ENCODE measurements around the gene ANXA9. TPM values are rescaled to one million over a fixed set of nuclear protein-coding genes. Genes with fewer than 3 reads are reported as not detected.

Gene ANXA9
- total and polyA plus RNA-seq, 2 of the 4 experiments (the other 2 are of a cell fraction): 0.21 to 0.36 TPM

DNA sequence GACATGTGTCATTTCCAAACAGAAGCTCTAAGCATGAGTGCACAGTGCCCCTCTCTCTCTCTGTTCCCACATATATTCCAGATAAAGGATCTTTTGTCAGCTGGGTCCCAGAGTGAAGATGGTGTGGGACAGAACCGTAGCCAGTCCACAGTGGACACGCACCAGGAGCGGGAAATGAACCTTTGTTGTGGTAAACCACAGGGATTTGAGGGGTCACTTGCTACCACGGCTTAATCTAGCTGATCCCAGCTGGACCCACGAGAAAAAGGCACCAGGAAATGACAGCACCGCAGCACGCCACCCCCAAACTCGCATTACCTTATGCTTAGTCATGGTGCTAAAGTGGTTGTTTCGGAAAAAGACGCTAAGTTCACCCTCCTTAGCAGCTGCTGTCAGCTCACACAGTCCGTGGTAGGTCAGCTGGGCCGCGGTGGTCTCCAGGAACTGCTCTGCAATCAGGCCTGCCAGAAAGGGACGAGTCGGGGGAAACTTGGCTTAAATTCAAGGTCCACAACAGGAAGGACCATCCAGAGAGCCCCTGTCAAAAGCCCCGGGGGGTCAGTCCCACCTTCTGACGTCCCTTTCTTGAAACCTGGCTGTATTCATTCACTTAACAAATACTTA is 17.1 kb downstream of the ANXA9 start (continued):
- TF ChIP-seq FOS (IDR thresholded peaks at IDR 0.05; ENCODE audit: low read depth, low read length): 0 out of 2 replicates have a peak, but pooled peaks have one; percentile 22

DNA sequence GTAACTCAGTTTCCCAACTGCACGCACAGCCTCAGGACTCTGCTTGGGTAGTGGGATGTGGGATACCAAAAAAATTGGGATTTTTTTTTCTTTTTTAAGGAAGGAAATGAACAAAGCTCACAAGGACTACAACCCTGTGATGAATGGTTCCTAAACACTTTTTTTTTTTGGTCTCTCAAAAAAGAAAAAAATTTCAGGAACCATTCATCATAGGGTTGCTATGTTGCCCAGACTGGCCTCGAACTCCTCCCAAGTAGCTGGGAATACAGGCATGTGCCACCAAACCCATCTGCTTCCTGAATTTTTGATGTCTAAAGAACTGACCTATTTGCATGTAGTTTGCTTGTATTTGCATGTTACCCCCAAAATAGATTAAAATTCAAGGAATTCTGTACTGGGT is 17.8 kb downstream of the ANXA9 start:
- H3K4me2 ChIP-seq (ENCODE audit: low read depth, low read length): no peak overlapping the region
- no peaks in the 10 kb centered on the region for H4K20me1 ChIP-seq (ENCODE audit: insufficient read depth, low read length)
- H3K18ac ChIP-seq (ENCODE audit: low read depth, low read length): peak overlapping the region; percentile 5; the same call in 1 of the 2 replicates
- H3K14ac ChIP-seq (replicated peaks; ENCODE audit: low read depth, low read length): no peak overlapping the region
- peaks cover 8% of the 10 kb centered on the region; the same call in 1 of the 2 replicates for H3K9me1 ChIP-seq (ENCODE audit: insufficient read depth, low read length)
- peak overlapping the region; percentile 7; the same call in 1 of the 2 replicates for H3K23ac ChIP-seq (ENCODE audit: low read depth, low read length)
- H2AFZ ChIP-seq (replicated peaks; ENCODE audit: low read length, poor library complexity): no peak overlapping the region
- peak overlapping the region; percentile 40; the same call in 1 of the 3 replicates for H2BK15ac ChIP-seq (ENCODE audit: low read depth, low read length)
- no peaks in the 10 kb centered on the region; a peak in 1 of 4 replicates for H3K79me1 ChIP-seq (ENCODE audit: low read depth in 1 of 2, low read length in 2 of 2)
- in situ Hi-C loops (cut with MboI; ENCODE audit: low sequenced_read_pairs): no loop called here
- WGBS, 2 experiments (ENCODE audit: extremely low coverage in 2 of 2, insufficient read length in 1 of 2): no CpG with 5 or more reads among the region's 2 CpGs
- H3K9ac ChIP-seq (ENCODE audit: low read depth, low read length): no peak overlapping the region
- no peaks in the 10 kb centered on the region for H3K27me3 ChIP-seq (ENCODE audit: control insufficient read depth, insufficient read depth, low read length)
- BruUV-seq (replicated peaks): no TSS peak
- H3K4me1 ChIP-seq (ENCODE audit: control insufficient read depth, insufficient read depth, low read length): peaks cover 6% of the 10 kb centered on the region
- H3K36me3 ChIP-seq (ENCODE audit: control insufficient read depth, insufficient read depth, low read length): peaks cover 34% of the 10 kb centered on the region
- H2AK9ac ChIP-seq (replicated peaks; ENCODE audit: low read depth, low read length, poor library complexity): no peak overlapping the region
- intact Hi-C loops (cut with micrococcal nuclease): loop anchor here (10.0 kb wide), 1 partner anchor 435 kb away; no protein-coding TSS in a partner anchor
- H4K91ac ChIP-seq (ENCODE audit: insufficient read depth, low read depth, low read length): no peak overlapping the region
- dilution Hi-C loops (cut with HindIII; ENCODE audit: low sequenced_read_pairs, unreplicated experiment): no loop called here
- no peak overlapping the region for H2BK20ac ChIP-seq (ENCODE audit: low read depth, low read length)
- ChIA-PET CTCF (no interaction called here), POLR2A (ENCODE audit: unreplicated experiment) (no interaction called here)
- H4K5ac ChIP-seq (ENCODE audit: low read depth, low read length): no peak overlapping the region
- no peaks in the 10 kb centered on the region for H3K9me3 ChIP-seq (ENCODE audit: control insufficient read depth, insufficient read depth, low read length)
- H3K4ac ChIP-seq (ENCODE audit: low read depth, low read length): peak overlapping the region; percentile 29; the same call in 1 of the 2 replicates
- H2BK120ac ChIP-seq (ENCODE audit: low read depth, low read length): peak overlapping the region; percentile 56; the same call in 1 of the 2 replicates
- DNase-seq: no peak
- H4K8ac ChIP-seq (ENCODE audit: low read depth in 2 of 2, low read length in 2 of 2): 0 out of 4 replicates have a peak overlapping the region, but pooled peaks of 1 of the 2 experiments have one; percentile 30
- no peak for ATAC-seq (ENCODE audit: low read depth)
- H2BK5ac ChIP-seq (ENCODE audit: low read depth, low read length, poor library complexity, severe bottlenecking): no peak overlapping the region
- peak overlapping the region; percentile 77; the same call in 1 of the 2 replicates for H2AK5ac ChIP-seq (ENCODE audit: low read depth, low read length)
- no peak overlapping the region for H3K56ac ChIP-seq (ENCODE audit: extremely low read depth, insufficient read depth, low read length)
- no peak overlapping the region for H3K27ac ChIP-seq (ENCODE audit: insufficient read depth, low read length)
- H3K4me3 ChIP-seq (ENCODE audit: insufficient read depth, low read depth, low read length): no peak overlapping the region
- TF ChIP-seq MAZ (IDR thresholded peaks at IDR 0.05; ENCODE audit: borderline replicate concordance, low read depth, low read length) (no peak), POLR2A (IDR thresholded peaks at IDR 0.05; ENCODE audit: low read depth, low read length) (no peak), RCOR1 (IDR thresholded peaks at IDR 0.05; ENCODE audit: insufficient replicate concordance, low read length) (no peak), RFX5 (IDR thresholded peaks at IDR 0.05; ENCODE audit: low read depth, low read length) (no peak), SMC3 (IDR thresholded peaks at IDR 0.05; ENCODE audit: low read depth, low read length) (no peak), FOS (IDR thresholded peaks at IDR 0.05; ENCODE audit: low read depth, low read length) (no peak), NFE2L2 (IDR thresholded peaks at IDR 0.05; ENCODE audit: low read depth, low read length) (no peak), RAD21 (IDR thresholded peaks at IDR 0.05; ENCODE audit: low read length) (no peak), BHLHE40 (IDR thresholded peaks at IDR 0.05; ENCODE audit: low read depth, low read length) (no peak), CHD1 (IDR thresholded peaks at IDR 0.05; ENCODE audit: low read depth, low read length) (no peak), MXI1 (IDR thresholded peaks at IDR 0.05; ENCODE audit: borderline replicate concordance, low read depth, low read length) (no peak), MAFK (IDR thresholded peaks at IDR 0.05; ENCODE audit: low read depth, low read length) (no peak), CEBPB (IDR thresholded peaks at IDR 0.05; ENCODE audit: low read depth, low read length) (no peak)
- TF ChIP-seq, protein P1, sequence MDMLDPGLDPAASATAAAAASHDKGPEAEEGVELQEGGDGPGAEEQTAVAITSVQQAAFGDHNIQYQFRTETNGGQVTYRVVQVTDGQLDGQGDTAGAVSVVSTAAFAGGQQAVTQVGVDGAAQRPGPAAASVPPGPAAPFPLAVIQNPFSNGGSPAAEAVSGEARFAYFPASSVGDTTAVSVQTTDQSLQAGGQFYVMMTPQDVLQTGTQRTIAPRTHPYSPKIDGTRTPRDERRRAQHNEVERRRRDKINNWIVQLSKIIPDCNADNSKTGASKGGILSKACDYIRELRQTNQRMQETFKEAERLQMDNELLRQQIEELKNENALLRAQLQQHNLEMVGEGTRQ (IDR thresholded peaks at IDR 0.05; ENCODE audit: low read depth, low read length): no peak
- TF ChIP-seq, protein P2, sequence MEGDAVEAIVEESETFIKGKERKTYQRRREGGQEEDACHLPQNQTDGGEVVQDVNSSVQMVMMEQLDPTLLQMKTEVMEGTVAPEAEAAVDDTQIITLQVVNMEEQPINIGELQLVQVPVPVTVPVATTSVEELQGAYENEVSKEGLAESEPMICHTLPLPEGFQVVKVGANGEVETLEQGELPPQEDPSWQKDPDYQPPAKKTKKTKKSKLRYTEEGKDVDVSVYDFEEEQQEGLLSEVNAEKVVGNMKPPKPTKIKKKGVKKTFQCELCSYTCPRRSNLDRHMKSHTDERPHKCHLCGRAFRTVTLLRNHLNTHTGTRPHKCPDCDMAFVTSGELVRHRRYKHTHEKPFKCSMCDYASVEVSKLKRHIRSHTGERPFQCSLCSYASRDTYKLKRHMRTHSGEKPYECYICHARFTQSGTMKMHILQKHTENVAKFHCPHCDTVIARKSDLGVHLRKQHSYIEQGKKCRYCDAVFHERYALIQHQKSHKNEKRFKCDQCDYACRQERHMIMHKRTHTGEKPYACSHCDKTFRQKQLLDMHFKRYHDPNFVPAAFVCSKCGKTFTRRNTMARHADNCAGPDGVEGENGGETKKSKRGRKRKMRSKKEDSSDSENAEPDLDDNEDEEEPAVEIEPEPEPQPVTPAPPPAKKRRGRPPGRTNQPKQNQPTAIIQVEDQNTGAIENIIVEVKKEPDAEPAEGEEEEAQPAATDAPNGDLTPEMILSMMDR (conservative IDR thresholded peaks at IDR 0.05; ENCODE audit: low read depth, low read length): no peak

All from IMR-90 (cell line).